HG03045 (cell line): Measurements from ENCODE around the gene SMG6.

Source experiments
- ATAC-seq: cut with Tn5 transposase; IDR thresholded peaks from one replicate; pipeline ENCODE4 v1.9.1; 2021; ENCODE audit warnings: mild to moderate bottlenecking, moderate library complexity; ENCODE audit not compliant: unreplicated experiment

Gene SMG6

GRCh38 chr17:2084766-2085647 is 218.6 kb downstream of the SMG6 start:
- ATAC-seq, result no peak

- no peak for ATAC-seq
These were observed 219.4 kb downstream of the SMG6 start for GRCh38 chr17:2084036-2084765.

- ATAC-seq, result no peak
These were observed 220.0 kb downstream of the SMG6 start for GRCh38 chr17:2083613-2084035.

GRCh38 chr17:2082003-2082781 is 221.4 kb downstream of the SMG6 start:
- ATAC-seq, result no peak

- ATAC-seq, result no peak
These were observed 222.0 kb downstream of the SMG6 start for GRCh38 chr17:2081564-2081963.

- no peak for ATAC-seq
These were observed 226.5 kb downstream of the SMG6 start for GRCh38 chr17:2077040-2077439.

GRCh38 chr17:2076087-2076984 is 227.2 kb downstream of the SMG6 start:
- no peak for ATAC-seq

GRCh38 chr17:2075336-2076086 is 228.1 kb downstream of the SMG6 start:
- ATAC-seq, result no peak

GRCh38 chr17:2074919-2075318 is 228.7 kb downstream of the SMG6 start:
- no peak for ATAC-seq

GRCh38 chr17:2071455-2072281 is 231.9 kb downstream of the SMG6 start:
- ATAC-seq, result no peak

- no peak for ATAC-seq
These were observed 232.6 kb downstream of the SMG6 start for GRCh38 chr17:2071024-2071385.

- ATAC-seq, result peak; percentile 70
These were observed 233.2 kb downstream of the SMG6 start for GRCh38 chr17:2070241-2071023.

- no peak for ATAC-seq
These were observed 235.0 kb downstream of the SMG6 start for GRCh38 chr17:2068519-2069051.

- no peak for ATAC-seq
These were observed 235.5 kb downstream of the SMG6 start for GRCh38 chr17:2068031-2068518.

GRCh38 chr17:2067608-2068024 is 236.0 kb downstream of the SMG6 start:
- ATAC-seq, result no peak

- ATAC-seq, result no peak
These were observed 236.5 kb downstream of the SMG6 start for GRCh38 chr17:2067048-2067561.

- no peak for ATAC-seq
These were observed 237.6 kb downstream of the SMG6 start for GRCh38 chr17:2065949-2066400.
